Endothelial cell (in vitro differentiated cells): ENCODE results near the gene ROBO2. TPM values are rescaled to one million over a fixed set of nuclear protein-coding genes. Genes with fewer than 3 reads are reported as not detected.

Experiments used
- DNase-seq: peaks from one replicate; pipeline ENCODE4 v3.0.0; 2021; ENCODE audit warnings: low spot score
- H3K27ac Mint-ChIP-seq: one replicate; pipeline ENCODE4 v1.8.0; 2021; ENCODE audit warnings: mixed read lengths, inconsistent platforms; ENCODE audit not compliant: unreplicated experiment
- H3K27me3 Mint-ChIP-seq: one replicate; pipeline ENCODE4 v1.8.0; 2021; ENCODE audit warnings: mild to moderate bottlenecking, moderate library complexity, mixed read lengths, inconsistent platforms; ENCODE audit not compliant: unreplicated experiment
- H3K36me3 Mint-ChIP-seq: one replicate; pipeline ENCODE4 v1.8.0; 2021; ENCODE audit warnings: mild to moderate bottlenecking, low read depth, mixed read lengths, inconsistent platforms; ENCODE audit not compliant: unreplicated experiment
- H3K4me1 Mint-ChIP-seq: one replicate; pipeline ENCODE4 v1.8.0; 2021; ENCODE audit warnings: mild to moderate bottlenecking, mixed read lengths, inconsistent platforms; ENCODE audit not compliant: unreplicated experiment
- H3K4me3 Mint-ChIP-seq: one replicate; pipeline ENCODE4 v1.8.0; 2021; ENCODE audit warnings: mild to moderate bottlenecking, mixed read lengths, inconsistent platforms; ENCODE audit not compliant: unreplicated experiment
- H3K9me3 Mint-ChIP-seq: one replicate; pipeline ENCODE4 v1.8.0; 2021; ENCODE audit warnings: mixed read lengths, inconsistent platforms; ENCODE audit not compliant: unreplicated experiment
- CTCF ChIP-seq: fragments of 200-600 bp; sonication (generic); IDR thresholded peaks from one replicate; pipeline ENCODE4 v1.5.0; 2021; ENCODE audit warnings: antibody characterized with exemption; ENCODE audit not compliant: unreplicated experiment
- total RNA-seq: library from RNA; stranded (reverse); fragmentation: NEBNext Ultra II Directional; extraction: Animal tissue kit (Norgen Biotek cat#: 25700); gene quantifications from one replicate; pipeline ENCODE4 v1.2.1, GENCODE V29; 2021; ENCODE audit not compliant: unreplicated experiment

ROBO2 gene
- total RNA-seq, 1 donor from 2014 or later = 2.5 TPM

- no peak for DNase-seq
- Mint-ChIP-seq H3K27me3 (no peaks in the 10 kb centered on the region), H3K9me3 (no peaks in the 10 kb centered on the region), H3K36me3 (no peaks in the 10 kb centered on the region), H3K4me1 (no peaks in the 10 kb centered on the region), H3K4me3 (no peak overlapping the region), H3K27ac (no peak overlapping the region)
- TF ChIP-seq CTCF = no peak
Measured at GRCh38 chr3:77182341-77182740, 142.4 kb downstream of the ROBO2 start.

DNA sequence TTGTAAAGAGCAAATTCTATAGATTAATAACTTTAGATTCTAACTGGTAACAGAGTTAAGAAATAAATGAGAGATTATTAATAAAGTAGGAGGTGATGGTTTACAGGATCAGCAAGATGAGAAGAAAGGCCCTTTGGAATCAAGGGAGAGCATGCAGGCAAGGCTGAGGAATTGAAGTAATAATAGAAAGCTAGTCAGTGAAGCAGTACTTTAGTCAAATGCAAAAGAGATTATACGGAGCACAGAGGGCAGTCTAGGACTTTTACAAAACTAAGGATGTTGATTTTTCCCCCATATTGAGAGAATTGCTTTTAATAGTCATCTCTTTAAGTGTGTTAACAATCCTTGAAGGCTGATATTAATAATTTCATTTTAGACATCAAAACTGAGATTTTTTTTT lies 146.4 kb downstream of the ROBO2 start:
- no peak for DNase-seq
- TF ChIP-seq CTCF = no peak

DNA sequence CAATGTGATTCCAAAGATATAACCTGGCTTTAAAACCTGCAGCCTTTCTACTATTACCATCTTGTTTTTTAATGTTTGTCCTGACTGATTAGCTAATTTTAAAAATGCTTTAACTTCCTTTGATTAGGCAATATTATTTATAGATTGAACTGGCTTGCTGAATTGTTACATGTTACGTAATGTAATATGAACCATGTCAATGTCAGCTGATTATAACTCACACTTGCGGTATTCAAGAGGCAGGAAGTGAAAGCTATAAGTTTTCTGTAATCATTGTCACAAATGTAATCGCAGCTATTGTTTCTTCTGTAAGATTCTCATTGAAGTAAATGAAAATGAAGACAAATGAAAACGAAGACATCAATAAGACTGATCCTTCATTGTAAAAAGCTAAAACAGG lies 146.8 kb downstream of the ROBO2 start:
- Mint-ChIP-seq H3K27ac (no peak overlapping the region), H3K27me3 (no peaks in the 10 kb centered on the region), H3K36me3 (no peaks in the 10 kb centered on the region), H3K4me3 (no peak overlapping the region), H3K4me1 (no peaks in the 10 kb centered on the region), H3K9me3 (no peaks in the 10 kb centered on the region)
- TF ChIP-seq CTCF = no peak
- no peak for DNase-seq

More for the DNA sequence above, 146.4 kb downstream of the ROBO2 start:
- Mint-ChIP-seq H3K4me1 (no peaks in the 10 kb centered on the region), H3K27ac (no peak overlapping the region), H3K4me3 (no peak overlapping the region), H3K27me3 (no peaks in the 10 kb centered on the region), H3K36me3 (no peaks in the 10 kb centered on the region), H3K9me3 (no peaks in the 10 kb centered on the region)

DNA sequence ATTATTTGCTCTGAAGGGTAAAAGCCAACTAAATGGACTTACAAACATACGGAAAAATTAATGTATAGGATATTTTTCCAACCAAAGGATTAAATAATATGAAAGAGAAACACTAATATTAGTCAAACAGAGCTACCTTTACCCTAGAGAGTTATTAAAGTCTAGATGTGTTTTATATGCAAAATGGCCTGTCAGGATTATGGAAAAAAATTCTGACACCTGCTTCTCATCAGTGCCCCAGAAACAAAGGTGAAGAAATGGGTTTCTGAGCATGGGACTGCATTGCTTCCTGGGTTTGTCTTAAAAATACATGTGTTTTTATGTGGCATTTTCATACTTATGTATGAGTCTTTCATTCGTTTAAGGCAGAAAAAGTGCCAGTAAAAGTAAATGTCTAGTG lies 148.3 kb downstream of the ROBO2 start:
- Mint-ChIP-seq H3K9me3 (no peaks in the 10 kb centered on the region), H3K27me3 (no peaks in the 10 kb centered on the region), H3K4me1 (no peaks in the 10 kb centered on the region)

DNA sequence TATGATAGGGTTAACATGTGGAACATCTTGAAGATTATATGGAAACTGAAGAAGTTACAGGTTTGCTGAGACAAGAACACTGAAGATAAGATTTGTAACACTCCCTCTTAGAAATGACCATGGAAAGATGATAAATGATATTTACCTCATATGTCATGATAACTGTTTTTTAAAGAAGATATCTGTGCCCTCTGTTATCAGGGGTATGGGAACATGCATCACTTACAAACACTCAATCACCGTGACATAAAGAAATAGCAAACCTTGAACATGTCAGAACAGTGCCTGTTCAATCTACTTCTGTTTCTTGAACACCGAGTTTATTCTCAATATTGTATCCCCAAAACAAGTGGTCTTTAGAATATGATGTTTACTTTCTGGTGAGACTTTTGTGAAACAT lies 149.4 kb downstream of the ROBO2 start:
- no peak for DNase-seq
- H3K9me3 Mint-ChIP-seq = no peaks in the 10 kb centered on the region
- no peak overlapping the region for H3K27ac Mint-ChIP-seq
- no peak for TF ChIP-seq CTCF
- no peaks in the 10 kb centered on the region for H3K4me1 Mint-ChIP-seq
- no peak overlapping the region for H3K4me3 Mint-ChIP-seq
- H3K27me3 Mint-ChIP-seq = no peaks in the 10 kb centered on the region
- H3K36me3 Mint-ChIP-seq = no peaks in the 10 kb centered on the region

More for the DNA sequence above, 148.3 kb downstream of the ROBO2 start:
- Mint-ChIP-seq H3K36me3 (no peaks in the 10 kb centered on the region), H3K4me3 (no peak overlapping the region), H3K27ac (no peak overlapping the region)
- TF ChIP-seq CTCF = no peak
- no peak for DNase-seq
